DND-41 (cell line): Measurements from ENCODE around the gene HGFAC.

Experiments used
- ATAC-seq: fragments of 200-7000 bp; cut with Tn5 transposase; 3 replicates; pipeline ENCODE4 v1.9.1; 2021; ENCODE audit warnings: low read depth; ENCODE audit not compliant: insufficient read depth
- DNase-seq: peaks from one replicate; pipeline ENCODE4 v3.0.0-alpha.2; 2020
- H2AFZ ChIP-seq: 2 replicates; pipeline ENCODE4 v1.6.0; 2012; ENCODE audit warnings: low read depth, low read length
- H3K27ac ChIP-seq: 2 replicates; pipeline ENCODE4 v1.5.1; 2012; ENCODE audit warnings: low read length, inconsistent platforms
- H3K27me3 ChIP-seq: fragments of 200-600 bp; sonication (generic); 2 replicates; pipeline ENCODE4 v1.6.0; 2012; ENCODE audit warnings: low read length, mild to moderate bottlenecking, inconsistent platforms; ENCODE audit not compliant: insufficient read depth, poor library complexity
- H3K36me3 ChIP-seq: 2 replicates; pipeline ENCODE4 v1.5.1; 2012; ENCODE audit warnings: low read length, inconsistent platforms; ENCODE audit not compliant: insufficient read depth
- H3K4me1 ChIP-seq: 2 replicates; pipeline ENCODE4 v1.5.1; 2012; ENCODE audit warnings: mild to moderate bottlenecking, low read length; ENCODE audit not compliant: insufficient read depth
- H3K4me2 ChIP-seq: 2 replicates; pipeline ENCODE4 v1.6.0; 2012; ENCODE audit warnings: mild to moderate bottlenecking, moderate library complexity, low read length, inconsistent platforms; ENCODE audit not compliant: insufficient read depth
- H3K4me3 ChIP-seq, 2 experiments: fragments of 200-600 bp in 1 of 2; shearing (Covaris generic) in 1 of 2; 2 replicates each; pipeline ENCODE4 v1.5.1; 2012 to 2016; ENCODE audit warnings: inconsistent platforms in 2 of 2, low read length in 2 of 2, mild to moderate bottlenecking in 2 of 2, low read depth in 1 of 2, moderate library complexity in 1 of 2
- H3K79me2 ChIP-seq: 2 replicates; pipeline ENCODE4 v1.6.0; 2012; ENCODE audit warnings: low read length, inconsistent platforms; ENCODE audit not compliant: insufficient read depth
- H3K9ac ChIP-seq: 2 replicates; pipeline ENCODE4 v1.6.0; 2012; ENCODE audit warnings: low read depth, mild to moderate bottlenecking, inconsistent platforms, low read length, moderate library complexity
- H3K9me3 ChIP-seq: 2 replicates; pipeline ENCODE4 v1.5.1; 2012; ENCODE audit warnings: low read length, moderate library complexity, mild to moderate bottlenecking, inconsistent platforms; ENCODE audit not compliant: insufficient read depth, severe bottlenecking
- H4K20me1 ChIP-seq: 2 replicates; pipeline ENCODE4 v1.6.0; 2012; ENCODE audit warnings: low read length; ENCODE audit not compliant: insufficient read depth
- EZH2 ChIP-seq: IDR thresholded peaks from 3 replicates; pipeline ENCODE4 v1.6.1; 2012; ENCODE audit warnings: borderline replicate concordance, low read depth, mild to moderate bottlenecking, moderate library complexity, low read length, inconsistent platforms; ENCODE audit not compliant: severe bottlenecking
- TF ChIP-seq, protein P1 (sequence below): IDR thresholded peaks from 2 replicates; pipeline ENCODE4 v1.5.1; 2012; ENCODE audit warnings: borderline replicate concordance, low read length, moderate library complexity, mild to moderate bottlenecking; ENCODE audit not compliant: poor library complexity, severe bottlenecking; ENCODE audit errors: extremely low read depth

HGFAC gene

DNA sequence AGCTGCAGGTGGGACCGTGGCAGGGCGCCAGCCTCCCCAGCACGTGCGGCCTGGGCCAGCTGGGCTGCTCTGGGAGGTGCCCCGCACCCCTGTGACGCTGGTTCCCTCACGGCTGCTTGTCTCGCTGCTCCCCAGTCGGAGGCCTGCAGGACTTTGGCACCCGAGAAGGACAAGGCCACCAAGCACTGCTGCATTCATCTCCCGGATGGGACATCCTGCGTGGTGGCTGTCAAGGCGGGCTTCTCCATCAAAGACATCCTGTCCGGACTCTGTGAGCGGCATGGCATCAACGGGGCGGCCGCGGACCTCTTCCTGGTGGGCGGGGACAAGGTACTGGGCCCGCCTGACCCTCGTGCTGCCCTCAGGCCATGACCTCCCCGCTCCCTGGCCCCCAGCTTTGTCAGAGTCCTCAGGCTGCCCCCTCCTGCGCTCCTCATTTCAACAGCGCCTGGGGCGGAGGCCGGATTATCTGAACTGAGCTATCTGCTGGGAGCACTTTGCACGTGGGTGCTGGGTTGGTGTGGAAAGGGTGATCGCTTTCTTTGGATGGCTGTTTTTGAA lies 19.4 kb upstream of the HGFAC start:
- H3K27ac ChIP-seq, result no peak overlapping the region
- H3K9me3 ChIP-seq, result no peaks in the 10 kb centered on the region
- H3K4me2 ChIP-seq, result no peak overlapping the region
- no peaks in the 10 kb centered on the region for H3K36me3 ChIP-seq
- DNase-seq, result no peak
- TF ChIP-seq, protein P1, sequence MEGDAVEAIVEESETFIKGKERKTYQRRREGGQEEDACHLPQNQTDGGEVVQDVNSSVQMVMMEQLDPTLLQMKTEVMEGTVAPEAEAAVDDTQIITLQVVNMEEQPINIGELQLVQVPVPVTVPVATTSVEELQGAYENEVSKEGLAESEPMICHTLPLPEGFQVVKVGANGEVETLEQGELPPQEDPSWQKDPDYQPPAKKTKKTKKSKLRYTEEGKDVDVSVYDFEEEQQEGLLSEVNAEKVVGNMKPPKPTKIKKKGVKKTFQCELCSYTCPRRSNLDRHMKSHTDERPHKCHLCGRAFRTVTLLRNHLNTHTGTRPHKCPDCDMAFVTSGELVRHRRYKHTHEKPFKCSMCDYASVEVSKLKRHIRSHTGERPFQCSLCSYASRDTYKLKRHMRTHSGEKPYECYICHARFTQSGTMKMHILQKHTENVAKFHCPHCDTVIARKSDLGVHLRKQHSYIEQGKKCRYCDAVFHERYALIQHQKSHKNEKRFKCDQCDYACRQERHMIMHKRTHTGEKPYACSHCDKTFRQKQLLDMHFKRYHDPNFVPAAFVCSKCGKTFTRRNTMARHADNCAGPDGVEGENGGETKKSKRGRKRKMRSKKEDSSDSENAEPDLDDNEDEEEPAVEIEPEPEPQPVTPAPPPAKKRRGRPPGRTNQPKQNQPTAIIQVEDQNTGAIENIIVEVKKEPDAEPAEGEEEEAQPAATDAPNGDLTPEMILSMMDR, result no peak
- no peak for TF ChIP-seq EZH2
- H4K20me1 ChIP-seq, result no peaks in the 10 kb centered on the region; the same call in 1 of the 2 replicates
- no peaks in the 10 kb centered on the region for H3K27me3 ChIP-seq
- H3K9ac ChIP-seq, result no peak overlapping the region
- no peaks in the 10 kb centered on the region for H3K79me2 ChIP-seq
- H2AFZ ChIP-seq, result no peak overlapping the region
- H3K4me1 ChIP-seq, result no peaks in the 10 kb centered on the region
- H3K4me3 ChIP-seq, result no peak overlapping the region
- no peak for ATAC-seq

DNA sequence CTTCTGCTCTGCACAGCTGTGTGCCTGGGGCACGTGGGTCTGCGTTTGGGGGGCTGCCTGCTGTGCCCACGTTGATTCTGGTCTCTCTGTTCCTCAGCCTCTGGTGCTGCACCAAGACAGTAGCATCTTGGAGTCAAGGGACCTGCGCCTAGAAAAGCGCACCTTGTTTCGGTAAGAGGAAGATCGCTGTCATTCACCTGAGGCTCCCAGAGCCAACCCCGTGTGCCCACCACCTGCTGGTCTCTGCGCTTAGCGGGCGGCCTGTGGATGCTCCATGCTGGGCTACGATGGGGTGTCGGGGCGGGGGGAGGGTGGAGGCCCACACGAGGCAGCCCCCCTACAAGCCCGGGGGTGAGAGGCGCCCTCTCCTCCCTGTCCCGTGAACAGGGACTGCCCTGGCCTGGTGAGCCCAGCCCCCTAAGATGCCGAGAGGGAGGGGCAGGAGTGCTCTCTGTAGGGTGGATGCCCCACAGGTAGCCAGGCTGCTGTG lies 18.9 kb upstream of the HGFAC start:
- Histone ChIP-seq H2AFZ (no peak overlapping the region), H3K79me2 (no peaks in the 10 kb centered on the region), H3K9me3 (no peaks in the 10 kb centered on the region), H3K4me2 (no peak overlapping the region), H4K20me1 (no peaks in the 10 kb centered on the region; the same call in 1 of the 2 replicates), H3K4me1 (no peaks in the 10 kb centered on the region), H3K4me3 (no peak overlapping the region), H3K9ac (no peak overlapping the region), H3K27ac (no peak overlapping the region), H3K27me3 (no peaks in the 10 kb centered on the region), H3K36me3 (no peaks in the 10 kb centered on the region)
- DNase-seq (no peak), ATAC-seq (no peak)
- TF ChIP-seq, protein P1, result no peak
- no peak for TF ChIP-seq EZH2

DNA sequence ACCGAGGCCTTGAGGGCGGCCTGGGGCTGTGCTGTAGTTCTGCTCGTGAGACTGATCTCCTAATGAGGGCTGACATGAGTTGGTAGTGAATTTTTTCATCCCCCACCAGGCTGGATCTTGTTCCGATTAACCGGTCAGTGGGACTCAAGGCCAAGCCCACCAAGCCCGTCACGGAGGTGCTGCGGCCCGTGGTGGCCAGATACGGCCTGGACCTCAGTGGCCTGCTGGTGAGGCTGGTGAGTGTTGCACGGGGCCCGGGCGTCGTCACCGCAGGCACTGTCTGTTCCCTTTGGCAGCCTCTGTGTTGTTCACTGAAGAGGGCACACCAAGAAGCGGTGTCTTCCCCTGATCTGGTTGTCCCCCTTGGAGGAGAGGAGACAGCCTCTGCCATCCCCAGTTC lies 18.4 kb upstream of the HGFAC start:
- no peaks in the 10 kb centered on the region; the same call in 1 of the 2 replicates for H4K20me1 ChIP-seq
- H2AFZ ChIP-seq, result no peak overlapping the region
- H3K4me3 ChIP-seq, result no peak overlapping the region
- no peak overlapping the region for H3K9ac ChIP-seq
- H3K36me3 ChIP-seq, result no peaks in the 10 kb centered on the region
- no peaks in the 10 kb centered on the region for H3K4me1 ChIP-seq
- H3K9me3 ChIP-seq, result no peaks in the 10 kb centered on the region
- TF ChIP-seq, protein P1, result no peak
- no peak for TF ChIP-seq EZH2
- no peak overlapping the region for H3K4me2 ChIP-seq
- H3K27me3 ChIP-seq, result no peaks in the 10 kb centered on the region
- H3K79me2 ChIP-seq, result no peaks in the 10 kb centered on the region
- H3K27ac ChIP-seq, result no peak overlapping the region
- DNase-seq (no peak), ATAC-seq (no peak)
